Right lobe of liver (tissue), 6 donors: ENCODE measurements around the gene FAM20C. TPM values are rescaled to one million over a fixed set of nuclear protein-coding genes. Genes with fewer than 3 reads are reported as not detected.

Source experiments
- ATAC-seq, 4 donors: fragments of 200-7000 bp; cut with Tn5 transposase; one replicate each; pipeline ENCODE4 v1.9.1; 2020; ENCODE audit warnings: mild to moderate bottlenecking in 4 of 4, moderate library complexity in 4 of 4
- DNase-seq, 3 donors: peaks; one replicate each; pipeline ENCODE4 v3.0.0-alpha.2; 2020
- H3K27ac ChIP-seq, 3 donors: fragments of 200-600 bp; one replicate each; pipeline ENCODE4 v1.8.0; 2022
- H3K27me3 ChIP-seq, 2 donors: fragments of 200-600 bp; one replicate each; pipeline ENCODE4 v1.8.0; 2022
- H3K36me3 ChIP-seq, 4 donors: fragments of 200-600 bp; sonication (generic) in 1 of 4; one replicate each; pipeline versions ENCODE4 v1.5.1 to v1.8.0; 2017 to 2022; ENCODE audit warnings: control low read depth in 1 of 4
- H3K4me1 ChIP-seq, 4 donors: fragments of 200-600 bp; sonication (generic) in 1 of 4; one replicate each; pipeline versions ENCODE4 v1.5.1 to v1.8.0; 2017 to 2022; ENCODE audit warnings: control low read depth in 1 of 4
- H3K4me3 ChIP-seq, 3 donors: fragments of 200-600 bp; one replicate each; pipeline ENCODE4 v1.8.0; 2022
- H3K9me3 ChIP-seq, 4 donors: fragments of 200-600 bp; sonication (generic) in 1 of 4; one replicate each; pipeline versions ENCODE4 v1.5.1 to v1.8.0; 2017 to 2022; ENCODE audit warnings: control low read depth in 1 of 4
- POLR2A ChIP-seq: fragments of 450-650 bp; IDR thresholded peaks from one replicate; pipeline ENCODE4 v1.6.1; 2017; ENCODE audit warnings: antibody characterized with exemption, mild to moderate bottlenecking
- WGBS: methylation state at CpG from one replicate; pipeline ENCODE4 v1.1.6; 2018; ENCODE audit warnings: low coverage, low lambda C conversion rate; ENCODE audit not compliant: insufficient coverage; ENCODE audit errors: missing lambda C conversion rate; 5-methylcytosine and 5-hydroxymethylcytosine counted together
- intact Hi-C, 2 donors: fragments of 100-400 bp; cut with DNase I; formaldehyde crosslinking; loops; one replicate each; pipeline versions ENCODE4 v1.11.2 to v1.14.1; 2022
- total RNA-seq, 6 experiments: library from RNA; depleted of rRNA in 2 of 6; stranded (reverse); fragments of >200 nt in 2 of 6; fragmentation: NEBNext Ultra II Directional in 3 of 6; extraction: Animal tissue kit (Norgen Biotek cat#: 25700) in 3 of 6; gene quantifications; one replicate each; pipeline versions ENCODE4 v1.1.0 to v1.2.4, GENCODE V29; 2016 to 2023
- TF ChIP-seq, protein P1 (sequence below), 4 donors: fragments of 200-600 bp in 3 of 4; fragments of 450-650 bp in 1 of 4; IDR thresholded peaks; one replicate each; pipeline versions ENCODE4 v1.5.1 to v1.8.0; 2016 to 2022; ENCODE audit warnings: antibody characterized with exemption in 4 of 4, mild to moderate bottlenecking in 2 of 4
- donor health status: DM: no; HTN: yes; CAD: no.
- donor health status: DM: no; HTN: no; CAD: no.
- donor health status: DM: no; HTN: no; CAD: no.
- donor health status: DM: no; HTN: yes; CAD: no.
- donor health status: DM: no; HTN: yes; CAD: no.

FAM20C gene
- total RNA-seq, 6 experiments from 2014 or later: 32.1 to 73.8 (median 57.3) TPM

DNA sequence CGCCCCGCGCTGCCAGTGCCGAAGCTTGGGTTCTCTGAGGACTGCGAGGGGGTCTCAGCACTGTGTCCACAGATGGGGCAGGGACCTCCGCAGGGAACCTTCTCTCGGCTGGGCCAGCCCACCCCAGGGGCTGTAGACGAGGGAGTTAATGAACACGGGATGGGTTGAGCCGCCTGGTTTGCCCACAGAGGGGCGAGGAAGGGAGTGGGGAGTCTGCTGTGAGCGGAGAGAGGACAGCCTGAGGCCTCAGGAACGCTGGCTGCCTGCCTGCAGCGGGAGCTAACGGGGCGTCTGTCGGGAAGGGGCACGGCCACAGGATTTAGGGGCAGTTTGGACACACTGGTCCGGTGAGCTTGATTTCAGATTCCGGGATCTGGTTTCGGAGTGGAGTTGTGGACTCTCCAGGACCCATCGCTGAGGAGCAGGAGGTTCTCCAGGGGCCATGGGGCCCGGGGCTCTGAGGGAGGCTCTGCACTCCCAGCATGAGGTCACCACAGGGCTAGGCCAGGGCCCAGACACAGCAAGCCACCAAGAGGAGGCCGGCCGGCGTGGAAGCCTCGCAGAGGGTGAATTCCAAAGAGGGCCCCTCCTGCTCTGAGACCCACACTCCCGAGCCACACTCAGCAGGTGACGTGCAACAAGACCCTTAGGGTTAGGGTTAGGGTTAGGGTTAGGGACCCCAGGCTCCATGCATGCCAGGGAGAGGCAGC is 19.0 kb upstream of the FAM20C start:
- Histone ChIP-seq H3K36me3 (no peaks in the 10 kb centered on the region), H3K27ac (no peak overlapping the region), H3K4me1 (no peaks in the 10 kb centered on the region), H3K9me3 (no peaks in the 10 kb centered on the region), H3K4me3 (no peak overlapping the region), H3K27me3 (no peaks in the 10 kb centered on the region)
- ATAC-seq (peak in 1 of 4 donors; percentile 14), DNase-seq (peak in 1 of 3 donors; percentile 44)
- WGBS: 89% methylated on average over 8 of the region's 29 CpGs
- intact Hi-C loops: no loop called here
- no peak for TF ChIP-seq POLR2A
- TF ChIP-seq, protein P1, sequence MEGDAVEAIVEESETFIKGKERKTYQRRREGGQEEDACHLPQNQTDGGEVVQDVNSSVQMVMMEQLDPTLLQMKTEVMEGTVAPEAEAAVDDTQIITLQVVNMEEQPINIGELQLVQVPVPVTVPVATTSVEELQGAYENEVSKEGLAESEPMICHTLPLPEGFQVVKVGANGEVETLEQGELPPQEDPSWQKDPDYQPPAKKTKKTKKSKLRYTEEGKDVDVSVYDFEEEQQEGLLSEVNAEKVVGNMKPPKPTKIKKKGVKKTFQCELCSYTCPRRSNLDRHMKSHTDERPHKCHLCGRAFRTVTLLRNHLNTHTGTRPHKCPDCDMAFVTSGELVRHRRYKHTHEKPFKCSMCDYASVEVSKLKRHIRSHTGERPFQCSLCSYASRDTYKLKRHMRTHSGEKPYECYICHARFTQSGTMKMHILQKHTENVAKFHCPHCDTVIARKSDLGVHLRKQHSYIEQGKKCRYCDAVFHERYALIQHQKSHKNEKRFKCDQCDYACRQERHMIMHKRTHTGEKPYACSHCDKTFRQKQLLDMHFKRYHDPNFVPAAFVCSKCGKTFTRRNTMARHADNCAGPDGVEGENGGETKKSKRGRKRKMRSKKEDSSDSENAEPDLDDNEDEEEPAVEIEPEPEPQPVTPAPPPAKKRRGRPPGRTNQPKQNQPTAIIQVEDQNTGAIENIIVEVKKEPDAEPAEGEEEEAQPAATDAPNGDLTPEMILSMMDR (IDR thresholded peaks at IDR 0.05): no peak

DNA sequence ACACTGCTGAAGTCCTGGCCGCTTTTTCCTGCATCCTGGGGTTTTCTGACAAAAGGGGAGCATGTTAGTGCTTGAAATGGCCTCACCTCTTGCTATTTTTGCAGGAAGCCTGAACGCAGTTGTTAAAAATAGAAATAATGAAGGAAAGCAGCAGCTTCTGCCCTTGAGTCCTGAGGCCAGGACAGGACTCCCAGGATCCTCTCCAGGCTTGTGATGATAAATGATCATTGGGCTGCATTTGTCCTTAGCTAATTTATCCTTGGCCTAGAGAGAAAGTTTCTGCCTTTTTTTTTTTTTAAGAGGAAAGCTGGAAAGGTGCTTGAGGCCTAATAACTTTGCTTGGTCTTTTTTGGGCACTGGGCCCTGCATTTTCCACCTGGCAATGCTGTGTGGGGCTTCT is 17.7 kb upstream of the FAM20C start:
- Histone ChIP-seq H3K36me3 (no peaks in the 10 kb centered on the region), H3K4me1 (no peaks in the 10 kb centered on the region), H3K4me3 (no peak overlapping the region), H3K27ac (no peak overlapping the region), H3K9me3 (no peaks in the 10 kb centered on the region), H3K27me3 (no peaks in the 10 kb centered on the region)
- ATAC-seq (no peak), DNase-seq (no peak)
- WGBS: 74% methylated on average over 2 of the region's 2 CpGs
- intact Hi-C loops: no loop called here
- TF ChIP-seq, protein P1 (IDR thresholded peaks at IDR 0.05): no peak
- TF ChIP-seq POLR2A: no peak

DNA sequence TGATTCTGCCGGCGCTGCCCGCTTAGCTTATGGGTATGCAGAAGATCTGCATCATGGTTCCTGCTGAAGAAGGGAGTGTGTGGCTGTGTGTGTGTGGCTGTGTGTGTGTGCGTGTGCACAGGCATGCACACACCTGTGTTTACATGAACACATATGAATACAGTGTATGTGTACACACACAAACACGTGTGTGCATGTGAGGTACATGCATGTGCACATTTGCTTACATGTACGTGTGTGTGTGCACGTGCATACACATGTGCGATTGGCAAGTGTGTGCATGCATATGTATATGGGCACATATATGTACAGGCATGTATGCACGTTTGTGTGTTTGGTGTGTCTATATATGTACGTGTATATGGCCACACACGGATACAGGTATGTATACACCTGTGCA is 16.4 kb upstream of the FAM20C start:
- Histone ChIP-seq H3K36me3 (no peaks in the 10 kb centered on the region), H3K9me3 (no peaks in the 10 kb centered on the region), H3K4me3 (no peak overlapping the region), H3K4me1 (no peaks in the 10 kb centered on the region), H3K27me3 (no peaks in the 10 kb centered on the region), H3K27ac (no peak overlapping the region)
- WGBS: 70% methylated on average over 3 of the region's 11 CpGs
- TF ChIP-seq, protein P1 (IDR thresholded peaks at IDR 0.05): no peak
- TF ChIP-seq POLR2A: no peak
- intact Hi-C loops: no loop called here
- ATAC-seq: no peak
- no peak for DNase-seq

- H3K27me3 ChIP-seq: no peaks in the 10 kb centered on the region
- ATAC-seq (no peak), DNase-seq (no peak)
- no peak overlapping the region for H3K27ac ChIP-seq
- no peaks in the 10 kb centered on the region for H3K9me3 ChIP-seq
- H3K4me1 ChIP-seq: no peaks in the 10 kb centered on the region
- WGBS: 62% methylated on average over 3 of the region's 9 CpGs
- no peaks in the 10 kb centered on the region for H3K36me3 ChIP-seq
- intact Hi-C loops: no loop called here
- H3K4me3 ChIP-seq: no peak overlapping the region
- no peak for TF ChIP-seq POLR2A
- TF ChIP-seq, protein P1 (IDR thresholded peaks at IDR 0.05): no peak
Observed at GRCh38 chr7:176381-176780, 16.0 kb upstream of the FAM20C start.
